ENCODE measurements around the gene C4orf50. TPM values are rescaled to one million over a fixed set of nuclear protein-coding genes. Genes with fewer than 3 reads are reported as not detected.

Gene C4orf50
- polyA plus RNA-seq, 1 donor: 0.02 TPM

DNA sequence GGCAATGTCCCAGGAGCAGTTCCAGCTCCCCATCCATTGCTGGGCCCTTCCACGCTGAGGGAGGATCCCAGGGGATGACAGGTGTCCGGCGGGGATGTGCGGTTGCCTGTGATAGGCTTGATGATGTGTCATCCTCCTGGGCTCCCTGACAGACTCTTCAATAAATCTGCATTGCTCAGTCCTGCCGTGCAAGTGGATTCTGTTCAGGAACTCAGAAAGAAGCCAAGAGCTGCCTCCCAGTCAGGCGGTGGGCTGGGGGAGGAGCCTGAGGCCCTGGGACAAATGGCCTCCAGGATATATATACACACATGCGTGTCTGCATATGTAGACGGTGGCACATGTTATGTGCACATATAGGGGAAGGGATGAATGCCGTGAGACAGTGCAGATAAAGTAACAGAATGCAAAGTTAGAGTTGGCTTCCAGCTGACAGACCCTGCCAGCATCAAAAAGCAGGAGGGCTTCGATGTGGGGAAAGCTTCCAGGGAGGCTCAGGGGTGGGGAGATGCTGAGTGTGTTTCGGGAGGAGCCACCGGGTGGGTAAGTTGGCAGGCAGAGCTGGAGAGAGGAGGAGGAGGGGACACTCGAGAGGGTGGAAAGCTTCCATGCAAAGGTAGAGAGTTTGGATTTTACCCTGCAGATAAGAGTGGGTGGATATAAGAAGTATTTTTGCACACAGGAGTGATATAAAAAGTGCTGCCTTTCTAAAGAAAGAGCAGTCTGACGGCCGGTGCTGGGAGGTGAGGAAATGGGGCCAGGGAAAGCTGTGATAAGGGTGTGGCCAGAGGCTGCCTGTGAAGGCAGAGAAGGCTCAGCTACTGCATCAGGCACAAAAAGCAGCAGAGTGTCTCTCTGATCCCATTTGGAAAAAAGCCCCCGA, 96.9 kb downstream of the C4orf50 start:
- DNase-seq: no peak

DNA sequence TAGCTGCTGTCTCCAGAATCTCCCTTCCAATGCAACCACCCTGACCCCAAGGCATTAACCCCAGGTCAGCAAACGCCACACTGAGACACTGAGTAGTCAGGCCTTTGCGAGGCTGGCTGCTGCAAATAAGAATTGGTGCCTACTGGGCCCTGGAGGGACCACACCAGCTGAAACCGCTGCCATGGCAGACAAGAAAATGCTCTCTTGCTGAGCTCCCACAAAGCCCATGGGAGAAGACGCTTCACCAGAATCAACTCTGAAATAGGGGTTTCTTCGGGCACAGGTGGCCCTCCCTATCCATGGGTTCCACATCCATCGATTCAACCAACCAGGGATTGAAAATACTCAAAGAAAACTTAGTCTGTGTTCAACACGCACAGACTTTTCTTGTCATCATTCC, 98.7 kb downstream of the C4orf50 start:
- DNase-seq: no peak

DNA sequence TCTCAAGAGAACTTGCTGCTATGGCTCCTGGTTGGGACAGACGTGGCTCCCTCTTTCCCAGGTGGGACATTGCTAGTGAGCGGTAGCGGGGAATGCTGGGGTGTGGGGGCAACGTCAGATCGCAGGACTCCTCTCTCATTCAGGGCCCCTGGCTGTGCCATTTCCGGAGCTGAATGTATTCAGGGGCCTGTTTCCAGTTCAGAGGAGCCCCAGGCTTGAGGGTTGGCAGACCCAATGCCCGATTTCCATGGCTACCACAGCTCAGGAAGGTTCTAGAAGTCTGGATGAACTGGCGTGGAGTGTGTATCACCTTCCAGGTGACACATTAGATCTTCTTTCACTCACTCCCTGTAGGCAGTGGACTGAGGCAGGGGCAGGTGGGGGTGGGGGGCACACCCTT, 99.2 kb downstream of the C4orf50 start:
- no peak for DNase-seq

- no peak for DNase-seq
These were observed 99.8 kb downstream of the C4orf50 start for GRCh38 chr4:5918331-5918985.

GRCh38 chr4:5917672-5918071, 100.6 kb downstream of the C4orf50 start:
- no peak for DNase-seq

- DNase-seq: no peak
These were observed 102.0 kb downstream of the C4orf50 start for GRCh38 chr4:5916229-5916628.

GRCh38 chr4:5913454-5913853, 104.8 kb downstream of the C4orf50 start:
- DNase-seq: no peak

DNA sequence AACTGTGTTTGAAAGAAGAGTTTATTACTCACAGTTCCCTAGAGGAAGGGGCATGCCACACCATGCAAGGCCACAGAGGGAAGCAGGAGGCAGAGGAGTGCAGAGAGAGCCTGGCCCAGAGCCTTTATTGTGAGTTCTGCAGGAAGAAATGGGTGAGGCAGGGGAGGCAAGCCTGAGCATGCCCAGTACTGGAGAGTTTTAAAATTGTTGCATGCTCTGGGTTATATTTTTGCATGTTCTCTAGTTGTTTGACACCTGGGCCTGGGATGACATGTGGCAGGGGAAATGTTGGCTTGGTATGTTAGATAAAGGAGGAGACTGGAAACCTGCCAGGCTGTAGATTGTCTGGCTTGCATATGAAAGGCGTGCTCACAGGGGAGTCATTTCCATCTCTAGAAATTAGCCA, 105.6 kb downstream of the C4orf50 start:
- DNase-seq: no peak

GRCh38 chr4:5908876-5909427, 109.3 kb downstream of the C4orf50 start:
- no peak for DNase-seq

DNA sequence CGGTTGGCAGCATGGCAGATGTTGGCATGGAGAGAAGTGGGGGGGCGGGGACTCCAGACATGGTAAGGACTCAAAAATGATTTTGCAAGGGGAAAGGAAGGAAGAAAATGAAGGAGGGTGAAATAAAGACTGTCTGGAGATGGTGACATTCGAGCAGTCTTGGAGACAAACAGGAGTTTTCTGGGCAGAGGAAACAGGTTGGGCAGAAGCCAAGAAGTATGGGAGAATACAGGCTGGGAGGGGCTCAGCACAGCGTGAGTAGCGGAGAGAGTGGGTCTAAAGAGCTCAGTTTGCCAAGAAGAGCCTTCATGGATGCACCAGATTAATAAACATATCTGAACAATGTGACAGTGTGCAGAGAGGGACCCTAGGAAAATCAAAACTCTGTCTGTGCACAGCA, 112.0 kb downstream of the C4orf50 start:
- DNase-seq: no peak

GRCh38 chr4:5905714-5906113, 112.5 kb downstream of the C4orf50 start:
- no peak for DNase-seq

GRCh38 chr4:5900844-5901243, 117.4 kb downstream of the C4orf50 start:
- no peak for DNase-seq

GRCh38 chr4:5899881-5900280, 118.3 kb downstream of the C4orf50 start:
- DNase-seq: no peak

DNA sequence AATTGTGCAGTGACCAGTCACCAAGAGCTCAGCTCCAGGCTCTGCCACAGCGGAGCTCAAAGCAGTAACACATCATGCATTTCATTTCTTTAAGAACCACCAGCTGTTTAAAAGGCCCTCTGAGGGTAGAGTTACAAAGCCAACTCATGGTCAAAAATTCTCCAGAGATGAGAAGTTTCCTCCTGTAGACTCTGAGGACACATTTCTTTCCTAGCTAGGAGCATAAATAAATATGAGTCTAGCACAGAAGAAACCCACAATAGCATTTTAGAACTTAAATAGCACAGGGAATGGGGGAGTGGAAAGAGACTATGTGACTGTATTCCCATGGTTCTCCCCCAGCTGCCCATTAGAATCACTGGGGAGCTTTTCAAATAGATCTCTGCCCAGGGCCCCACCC, 118.8 kb downstream of the C4orf50 start:
- DNase-seq: no peak

DNA sequence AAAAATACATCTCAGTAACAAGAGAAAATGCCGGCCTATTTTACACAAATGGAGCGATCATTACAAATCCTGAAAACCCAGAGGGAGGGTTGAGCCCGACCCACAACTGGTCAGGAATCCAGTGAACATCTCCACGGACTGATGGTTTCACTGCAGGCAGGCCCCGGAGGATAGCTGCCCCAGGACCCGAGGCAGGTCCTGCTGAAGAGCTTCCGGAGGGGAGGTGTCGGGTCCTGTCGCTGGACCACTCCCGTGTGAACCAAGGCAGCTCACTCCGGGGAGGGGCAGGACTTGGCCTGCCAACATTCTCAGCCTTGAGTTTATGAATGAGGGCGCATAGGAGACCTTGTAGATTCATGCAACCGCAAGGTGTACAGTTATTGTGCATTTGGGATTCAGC, 120.6 kb downstream of the C4orf50 start:
- DNase-seq: no peak

DNA sequence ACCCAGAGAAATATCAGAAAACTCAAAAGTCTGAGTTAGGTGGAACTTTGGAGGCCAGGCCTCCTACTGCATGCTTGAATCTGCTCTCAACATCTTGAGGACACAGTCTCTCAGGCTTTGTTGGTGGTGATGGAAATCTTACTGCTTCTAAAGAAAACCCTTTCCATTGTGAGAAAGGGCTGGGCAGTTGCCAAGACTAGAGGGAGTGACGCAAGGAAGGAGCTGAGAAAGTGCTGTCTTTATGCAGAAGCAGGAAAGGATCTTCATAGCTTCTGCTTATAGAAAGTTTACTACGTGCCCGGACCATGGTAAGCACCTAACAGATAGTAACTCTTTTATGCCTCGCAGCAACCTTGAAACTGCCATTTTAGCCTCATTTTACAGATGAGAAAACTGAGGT, 122.9 kb downstream of the C4orf50 start:
- no peak for DNase-seq

- DNase-seq: no peak
These were observed 124.0 kb downstream of the C4orf50 start for GRCh38 chr4:5894266-5894665.

GRCh38 chr4:5893591-5893990, 124.6 kb downstream of the C4orf50 start:
- DNase-seq: no peak

- DNase-seq: no peak
These were observed 125.1 kb downstream of the C4orf50 start, which contains the start of gene CRMP1 for GRCh38 chr4:5893004-5893580. Gene CRMP1, minus strand, starts transcription at chr4:5893086. Its CDS starts 117 bp downstream, at chr4:5892969.

GRCh38 chr4:5892323-5893003, 125.8 kb downstream of the C4orf50 start:
- no peak for DNase-seq

DNA sequence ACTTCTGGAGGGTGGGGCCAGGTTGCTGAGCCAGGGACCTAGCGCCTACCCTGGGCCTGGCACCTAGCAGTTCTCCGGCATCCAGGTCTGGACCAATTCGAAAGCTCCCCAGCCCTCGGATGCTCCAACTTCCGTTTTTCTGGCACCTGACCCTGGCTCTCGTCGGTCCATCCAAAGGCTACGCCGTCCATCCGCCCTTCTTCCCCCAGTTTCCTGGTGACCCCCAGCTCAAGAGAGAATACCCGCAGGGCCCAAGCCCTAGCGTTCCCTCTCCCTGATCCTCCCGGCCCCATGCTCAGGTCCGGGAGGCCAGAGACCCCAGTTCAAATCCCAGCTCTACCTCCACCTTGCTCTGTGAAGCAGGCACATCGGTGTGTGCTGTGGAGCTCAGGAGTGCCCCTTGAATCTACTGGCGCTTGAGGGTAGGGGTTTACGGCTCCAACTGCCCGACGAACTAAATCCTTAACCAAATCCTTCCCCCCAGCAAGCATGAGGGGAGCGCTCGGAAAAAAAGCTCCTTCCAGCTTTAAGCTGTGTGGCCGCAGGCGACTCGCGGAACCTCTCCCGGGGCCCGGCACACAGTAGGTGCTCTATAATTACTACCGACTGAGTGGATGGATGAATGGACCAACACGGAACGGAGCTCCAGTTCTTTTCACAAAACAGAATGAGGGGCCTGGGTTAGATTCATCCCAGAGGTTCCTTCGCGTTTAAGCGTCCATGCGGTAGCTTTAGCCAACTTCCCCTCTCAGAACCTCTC, 126.5 kb downstream of the C4orf50 start:
- no peak for DNase-seq

All from left kidney (tissue), 2 donors.